GM23338 (cell line): ENCODE results near the gene POLD2. TPM values are rescaled to one million over a fixed set of nuclear protein-coding genes. Genes with fewer than 3 reads are reported as not detected.

Source experiments
- ATAC-seq: fragments of 200-7000 bp; cut with Tn5 transposase; 3 replicates; pipeline ENCODE4 v1.9.1; 2020
- DNase-seq: peaks from one replicate; pipeline ENCODE4 v3.0.0-alpha.2; 2015; ENCODE audit warnings: low spot score
- H2AFZ ChIP-seq: fragments of 200-600 bp; sonication (generic); 2 replicates; pipeline ENCODE4 v1.8.0; 2016; ENCODE audit warnings: antibody characterized with exemption, mild to moderate bottlenecking, moderate library complexity
- H3F3A ChIP-seq: fragments of 200-600 bp; sonication (generic); replicated peaks from 2 replicates; pipeline ENCODE4 v1.8.0; 2017; ENCODE audit warnings: antibody characterized with exemption, mixed run types, low read depth
- H3K27ac ChIP-seq: fragments of 200-600 bp; sonication (generic); 2 replicates; pipeline ENCODE4 v1.6.1; 2016; ENCODE audit warnings: low read depth
- H3K27me3 ChIP-seq: fragments of 200-600 bp; sonication (generic); 2 replicates; pipeline ENCODE4 v1.8.0; 2016; ENCODE audit warnings: mild to moderate bottlenecking, mixed run types, moderate library complexity; ENCODE audit not compliant: insufficient read depth
- H3K36me3 ChIP-seq: fragments of 200-600 bp; sonication (generic); 2 replicates; pipeline ENCODE4 v1.8.0; 2016; ENCODE audit warnings: mild to moderate bottlenecking; ENCODE audit not compliant: insufficient read depth
- H3K4me1 ChIP-seq: fragments of 200-600 bp; sonication (generic); 2 replicates; pipeline ENCODE4 v1.8.0; 2016; ENCODE audit warnings: mild to moderate bottlenecking, moderate library complexity; ENCODE audit not compliant: insufficient read depth
- H3K4me2 ChIP-seq: fragments of 200-600 bp; sonication (generic); 2 replicates; pipeline ENCODE4 v1.7.1; 2017; ENCODE audit warnings: mixed run types
- H3K4me3 ChIP-seq: fragments of 200-600 bp; sonication (generic); 2 replicates; pipeline ENCODE4 v1.6.1; 2016; ENCODE audit warnings: mixed run types
- H3K79me2 ChIP-seq: fragments of 200-600 bp; sonication (generic); replicated peaks from 2 replicates; pipeline ENCODE4 v1.8.0; 2017; ENCODE audit warnings: mild to moderate bottlenecking; ENCODE audit not compliant: insufficient read depth
- H3K9me2 ChIP-seq: fragments of 200-600 bp; sonication (generic); 2 replicates; pipeline ENCODE4 v1.8.0; 2017; ENCODE audit not compliant: insufficient read depth
- H4K20me1 ChIP-seq: fragments of 200-600 bp; sonication (generic); replicated peaks from 2 replicates; pipeline ENCODE4 v1.8.0; 2017; ENCODE audit warnings: mild to moderate bottlenecking; ENCODE audit not compliant: insufficient read depth
- H3K27ac Mint-ChIP-seq: 2 replicates; pipeline ENCODE4 v1.8.0; 2020; ENCODE audit warnings: inconsistent platforms, mild to moderate bottlenecking, moderate library complexity, mixed read lengths
- H3K27me3 Mint-ChIP-seq: 3 replicates; pipeline ENCODE4 v1.8.0; 2022; ENCODE audit warnings: low read depth, mild to moderate bottlenecking, moderate library complexity, mixed read lengths, inconsistent platforms; ENCODE audit not compliant: insufficient read depth, poor library complexity
- H3K36me3 Mint-ChIP-seq: 3 replicates; pipeline ENCODE4 v1.8.0; 2021; ENCODE audit warnings: low read depth, mild to moderate bottlenecking, inconsistent platforms, moderate library complexity, mixed read lengths
- H3K4me1 Mint-ChIP-seq: 3 replicates; pipeline ENCODE4 v1.8.0; 2020; ENCODE audit warnings: mild to moderate bottlenecking, inconsistent platforms, mixed read lengths
- H3K4me3 Mint-ChIP-seq: 3 replicates; pipeline ENCODE4 v1.8.0; 2021; ENCODE audit warnings: moderate library complexity, mild to moderate bottlenecking, inconsistent platforms, mixed read lengths
- H3K9me3 Mint-ChIP-seq: 3 replicates; pipeline ENCODE4 v1.8.0; 2020; ENCODE audit warnings: moderate library complexity, mild to moderate bottlenecking, inconsistent platforms, mixed read lengths
- CREB1 ChIP-seq: fragments of 250-450 bp; sonication (Bioruptor Pico); IDR thresholded peaks from 2 replicates; pipeline ENCODE4 v1.5.0; 2020; ENCODE audit warnings: low read depth, mild to moderate bottlenecking, moderate library complexity
- EZH2 ChIP-seq: fragments of 200-600 bp; sonication (generic); IDR thresholded peaks from one replicate; pipeline ENCODE4 v1.8.0; 2017; ENCODE audit warnings: antibody characterized with exemption, mild to moderate bottlenecking, low read depth; ENCODE audit not compliant: unreplicated experiment
- EZH2phosphoT487 ChIP-seq: fragments of 200-600 bp; sonication (generic); IDR thresholded peaks from one replicate; pipeline ENCODE4 v1.8.1; 2018; ENCODE audit warnings: antibody characterized with exemption; ENCODE audit not compliant: unreplicated experiment
- JUNB ChIP-seq: IDR thresholded peaks from one replicate; pipeline ENCODE4 v1.6.1; 2016; ENCODE audit warnings: antibody characterized with exemption; ENCODE audit not compliant: unreplicated experiment
- NANOG ChIP-seq: IDR thresholded peaks from 2 replicates; pipeline ENCODE4 v1.6.1; 2016; ENCODE audit warnings: antibody characterized with exemption, borderline replicate concordance
- POLR2AphosphoS5 ChIP-seq: IDR thresholded peaks from 2 replicates; pipeline ENCODE4 v1.6.1; 2016; ENCODE audit warnings: antibody characterized with exemption, low read depth
- STAT1 ChIP-seq: IDR thresholded peaks from one replicate; pipeline ENCODE4 v1.6.1; 2016; ENCODE audit warnings: antibody characterized with exemption; ENCODE audit not compliant: unreplicated experiment
- ZNF114 ChIP-seq: fragments of 250-450 bp; sonication (Bioruptor Pico); IDR thresholded peaks from 2 replicates; pipeline ENCODE4 v1.5.0; 2020; ENCODE audit warnings: mild to moderate bottlenecking, moderate library complexity
- ZNF331 ChIP-seq: fragments of 250-450 bp; sonication (Bioruptor Pico); IDR thresholded peaks from 2 replicates; pipeline ENCODE4 v1.5.0; 2020; ENCODE audit warnings: low read depth, mild to moderate bottlenecking, moderate library complexity
- polyA plus RNA-seq: library from polyadenylated mRNA; unstranded; fragments of >200 nt; fragmentation: Nextera tagmentation; extraction: Ambion mirVana; gene quantifications from 2 replicates; pipeline ENCODE4 v1.2.1, GENCODE V29; 2016
- total RNA-seq: library from RNA; depleted of rRNA; stranded (reverse); fragments of >200 nt; shearing (Covaris generic); gene quantifications from 2 replicates; pipeline ENCODE4 v1.2.3, GENCODE V29; 2014
- TF ChIP-seq, protein P1 (sequence below): IDR thresholded peaks from 2 replicates; pipeline ENCODE4 v1.6.1; 2016; ENCODE audit warnings: antibody characterized with exemption
- TF ChIP-seq, protein P2 (sequence below): fragments of 250-450 bp; sonication (Bioruptor Pico); IDR thresholded peaks from 2 replicates; pipeline ENCODE4 v1.5.0; 2020; ENCODE audit warnings: mild to moderate bottlenecking, moderate library complexity
- TF ChIP-seq, protein P3 (sequence below): IDR thresholded peaks from one replicate; pipeline ENCODE4 v1.6.1; 2018; ENCODE audit warnings: antibody characterized with exemption; ENCODE audit not compliant: unreplicated experiment
- TF ChIP-seq, protein P4 (sequence below), 2 experiments: fragments of 200-600 bp in 1 of 2; sonication (generic) in 1 of 2; conservative IDR thresholded peaks; 2 replicates each; pipeline versions ENCODE4 v1.5.1 to v1.6.1; 2016 to 2017; ENCODE audit warnings: antibody characterized with exemption in 2 of 2, low read depth in 2 of 2, mild to moderate bottlenecking in 2 of 2, moderate library complexity in 1 of 2

Gene POLD2
- total and polyA plus RNA-seq, 2 experiments from 2014 or later = 101 to 127 TPM

DNA sequence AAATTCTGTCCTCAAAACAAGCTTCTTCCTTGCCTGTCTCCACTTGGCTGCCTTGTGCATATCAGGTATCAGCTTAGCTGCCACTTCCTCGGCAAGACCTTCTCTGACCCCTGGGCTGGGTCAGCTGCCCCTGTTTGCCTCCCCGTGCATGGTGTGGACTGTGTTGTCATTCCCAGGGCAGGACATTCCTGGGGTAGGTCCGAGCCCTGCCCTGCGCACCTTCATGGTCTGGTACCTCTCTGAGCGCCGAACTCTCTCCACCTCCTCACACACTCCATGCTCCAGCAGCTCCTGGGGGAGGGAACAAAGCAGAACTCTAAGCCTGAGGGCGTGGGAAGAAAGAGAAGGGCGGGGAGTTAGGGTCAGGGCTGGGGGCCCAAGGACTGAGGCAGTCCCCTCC lies 44.8 kb downstream of the POLD2 start:
- Histone ChIP-seq H3K79me2 (no peaks in the 10 kb centered on the region), H3K4me3 (no peak overlapping the region), H3K27me3 (no peaks in the 10 kb centered on the region; the same call in 1 of the 2 replicates), H3K36me3 (no peaks in the 10 kb centered on the region), H3F3A (no peaks in the 10 kb centered on the region; the same call in 1 of the 2 replicates), H3K4me1 (peaks cover 4% of the 10 kb centered on the region), H2AFZ (no peak overlapping the region), H3K4me2 (no peak overlapping the region), H3K27ac (no peak overlapping the region), H4K20me1 (no peaks in the 10 kb centered on the region; the same call in 1 of the 2 replicates), H3K9me2 (no peaks in the 10 kb centered on the region)
- Mint-ChIP-seq H3K36me3 (peaks cover 29% of the 10 kb centered on the region), H3K4me3 (no peak overlapping the region), H3K27ac (no peak overlapping the region), H3K27me3 (peaks cover 20% of the 10 kb centered on the region), H3K4me1 (peaks cover 13% of the 10 kb centered on the region), H3K9me3 (no peaks in the 10 kb centered on the region)
- TF ChIP-seq STAT1 = no peak
- TF ChIP-seq CREB1 (CRISPR knock-in tag) = no peak
- TF ChIP-seq, protein P1, sequence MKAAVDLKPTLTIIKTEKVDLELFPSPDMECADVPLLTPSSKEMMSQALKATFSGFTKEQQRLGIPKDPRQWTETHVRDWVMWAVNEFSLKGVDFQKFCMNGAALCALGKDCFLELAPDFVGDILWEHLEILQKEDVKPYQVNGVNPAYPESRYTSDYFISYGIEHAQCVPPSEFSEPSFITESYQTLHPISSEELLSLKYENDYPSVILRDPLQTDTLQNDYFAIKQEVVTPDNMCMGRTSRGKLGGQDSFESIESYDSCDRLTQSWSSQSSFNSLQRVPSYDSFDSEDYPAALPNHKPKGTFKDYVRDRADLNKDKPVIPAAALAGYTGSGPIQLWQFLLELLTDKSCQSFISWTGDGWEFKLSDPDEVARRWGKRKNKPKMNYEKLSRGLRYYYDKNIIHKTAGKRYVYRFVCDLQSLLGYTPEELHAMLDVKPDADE = no peak
- TF ChIP-seq, protein P2, sequence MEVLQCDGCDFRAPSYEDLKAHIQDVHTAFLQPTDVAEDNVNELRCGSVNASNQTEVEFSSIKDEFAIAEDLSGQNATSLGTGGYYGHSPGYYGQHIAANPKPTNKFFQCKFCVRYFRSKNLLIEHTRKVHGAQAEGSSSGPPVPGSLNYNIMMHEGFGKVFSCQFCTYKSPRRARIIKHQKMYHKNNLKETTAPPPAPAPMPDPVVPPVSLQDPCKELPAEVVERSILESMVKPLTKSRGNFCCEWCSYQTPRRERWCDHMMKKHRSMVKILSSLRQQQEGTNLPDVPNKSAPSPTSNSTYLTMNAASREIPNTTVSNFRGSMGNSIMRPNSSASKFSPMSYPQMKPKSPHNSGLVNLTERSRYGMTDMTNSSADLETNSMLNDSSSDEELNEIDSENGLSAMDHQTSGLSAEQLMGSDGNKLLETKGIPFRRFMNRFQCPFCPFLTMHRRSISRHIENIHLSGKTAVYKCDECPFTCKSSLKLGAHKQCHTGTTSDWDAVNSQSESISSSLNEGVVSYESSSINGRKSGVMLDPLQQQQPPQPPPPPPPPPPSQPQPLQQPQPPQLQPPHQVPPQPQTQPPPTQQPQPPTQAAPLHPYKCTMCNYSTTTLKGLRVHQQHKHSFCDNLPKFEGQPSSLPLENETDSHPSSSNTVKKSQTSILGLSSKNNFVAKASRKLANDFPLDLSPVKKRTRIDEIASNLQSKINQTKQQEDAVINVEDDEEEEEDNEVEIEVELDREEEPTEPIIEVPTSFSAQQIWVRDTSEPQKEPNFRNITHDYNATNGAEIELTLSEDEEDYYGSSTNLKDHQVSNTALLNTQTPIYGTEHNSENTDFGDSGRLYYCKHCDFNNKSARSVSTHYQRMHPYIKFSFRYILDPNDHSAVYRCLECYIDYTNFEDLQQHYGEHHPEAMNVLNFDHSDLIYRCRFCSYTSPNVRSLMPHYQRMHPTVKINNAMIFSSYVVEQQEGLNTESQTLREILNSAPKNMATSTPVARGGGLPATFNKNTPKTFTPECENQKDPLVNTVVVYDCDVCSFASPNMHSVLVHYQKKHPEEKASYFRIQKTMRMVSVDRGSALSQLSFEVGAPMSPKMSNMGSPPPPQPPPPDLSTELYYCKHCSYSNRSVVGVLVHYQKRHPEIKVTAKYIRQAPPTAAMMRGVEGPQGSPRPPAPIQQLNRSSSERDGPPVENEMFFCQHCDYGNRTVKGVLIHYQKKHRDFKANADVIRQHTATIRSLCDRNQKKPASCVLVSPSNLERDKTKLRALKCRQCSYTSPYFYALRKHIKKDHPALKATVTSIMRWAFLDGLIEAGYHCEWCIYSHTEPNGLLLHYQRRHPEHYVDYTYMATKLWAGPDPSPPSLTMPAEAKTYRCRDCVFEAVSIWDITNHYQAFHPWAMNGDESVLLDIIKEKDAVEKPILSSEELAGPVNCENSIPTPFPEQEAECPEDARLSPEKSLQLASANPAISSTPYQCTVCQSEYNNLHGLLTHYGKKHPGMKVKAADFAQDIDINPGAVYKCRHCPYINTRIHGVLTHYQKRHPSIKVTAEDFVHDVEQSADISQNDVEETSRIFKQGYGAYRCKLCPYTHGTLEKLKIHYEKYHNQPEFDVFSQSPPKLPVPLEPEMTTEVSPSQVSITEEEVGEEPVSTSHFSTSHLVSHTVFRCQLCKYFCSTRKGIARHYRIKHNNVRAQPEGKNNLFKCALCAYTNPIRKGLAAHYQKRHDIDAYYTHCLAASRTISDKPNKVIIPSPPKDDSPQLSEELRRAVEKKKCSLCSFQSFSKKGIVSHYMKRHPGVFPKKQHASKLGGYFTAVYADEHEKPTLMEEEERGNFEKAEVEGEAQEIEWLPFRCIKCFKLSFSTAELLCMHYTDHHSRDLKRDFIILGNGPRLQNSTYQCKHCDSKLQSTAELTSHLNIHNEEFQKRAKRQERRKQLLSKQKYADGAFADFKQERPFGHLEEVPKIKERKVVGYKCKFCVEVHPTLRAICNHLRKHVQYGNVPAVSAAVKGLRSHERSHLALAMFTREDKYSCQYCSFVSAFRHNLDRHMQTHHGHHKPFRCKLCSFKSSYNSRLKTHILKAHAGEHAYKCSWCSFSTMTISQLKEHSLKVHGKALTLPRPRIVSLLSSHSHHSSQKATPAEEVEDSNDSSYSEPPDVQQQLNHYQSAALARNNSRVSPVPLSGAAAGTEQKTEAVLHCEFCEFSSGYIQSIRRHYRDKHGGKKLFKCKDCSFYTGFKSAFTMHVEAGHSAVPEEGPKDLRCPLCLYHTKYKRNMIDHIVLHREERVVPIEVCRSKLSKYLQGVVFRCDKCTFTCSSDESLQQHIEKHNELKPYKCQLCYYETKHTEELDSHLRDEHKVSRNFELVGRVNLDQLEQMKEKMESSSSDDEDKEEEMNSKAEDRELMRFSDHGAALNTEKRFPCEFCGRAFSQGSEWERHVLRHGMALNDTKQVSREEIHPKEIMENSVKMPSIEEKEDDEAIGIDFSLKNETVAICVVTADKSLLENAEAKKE (CRISPR knock-in tag) = no peak
- TF ChIP-seq EZH2 = no peak
- TF ChIP-seq, protein P3, sequence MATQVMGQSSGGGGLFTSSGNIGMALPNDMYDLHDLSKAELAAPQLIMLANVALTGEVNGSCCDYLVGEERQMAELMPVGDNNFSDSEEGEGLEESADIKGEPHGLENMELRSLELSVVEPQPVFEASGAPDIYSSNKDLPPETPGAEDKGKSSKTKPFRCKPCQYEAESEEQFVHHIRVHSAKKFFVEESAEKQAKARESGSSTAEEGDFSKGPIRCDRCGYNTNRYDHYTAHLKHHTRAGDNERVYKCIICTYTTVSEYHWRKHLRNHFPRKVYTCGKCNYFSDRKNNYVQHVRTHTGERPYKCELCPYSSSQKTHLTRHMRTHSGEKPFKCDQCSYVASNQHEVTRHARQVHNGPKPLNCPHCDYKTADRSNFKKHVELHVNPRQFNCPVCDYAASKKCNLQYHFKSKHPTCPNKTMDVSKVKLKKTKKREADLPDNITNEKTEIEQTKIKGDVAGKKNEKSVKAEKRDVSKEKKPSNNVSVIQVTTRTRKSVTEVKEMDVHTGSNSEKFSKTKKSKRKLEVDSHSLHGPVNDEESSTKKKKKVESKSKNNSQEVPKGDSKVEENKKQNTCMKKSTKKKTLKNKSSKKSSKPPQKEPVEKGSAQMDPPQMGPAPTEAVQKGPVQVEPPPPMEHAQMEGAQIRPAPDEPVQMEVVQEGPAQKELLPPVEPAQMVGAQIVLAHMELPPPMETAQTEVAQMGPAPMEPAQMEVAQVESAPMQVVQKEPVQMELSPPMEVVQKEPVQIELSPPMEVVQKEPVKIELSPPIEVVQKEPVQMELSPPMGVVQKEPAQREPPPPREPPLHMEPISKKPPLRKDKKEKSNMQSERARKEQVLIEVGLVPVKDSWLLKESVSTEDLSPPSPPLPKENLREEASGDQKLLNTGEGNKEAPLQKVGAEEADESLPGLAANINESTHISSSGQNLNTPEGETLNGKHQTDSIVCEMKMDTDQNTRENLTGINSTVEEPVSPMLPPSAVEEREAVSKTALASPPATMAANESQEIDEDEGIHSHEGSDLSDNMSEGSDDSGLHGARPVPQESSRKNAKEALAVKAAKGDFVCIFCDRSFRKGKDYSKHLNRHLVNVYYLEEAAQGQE = no peak
- TF ChIP-seq EZH2phosphoT487 = no peak
- TF ChIP-seq POLR2AphosphoS5 = no peak
- TF ChIP-seq JUNB = no peak
- no peak for TF ChIP-seq ZNF114
- TF ChIP-seq, protein P4, sequence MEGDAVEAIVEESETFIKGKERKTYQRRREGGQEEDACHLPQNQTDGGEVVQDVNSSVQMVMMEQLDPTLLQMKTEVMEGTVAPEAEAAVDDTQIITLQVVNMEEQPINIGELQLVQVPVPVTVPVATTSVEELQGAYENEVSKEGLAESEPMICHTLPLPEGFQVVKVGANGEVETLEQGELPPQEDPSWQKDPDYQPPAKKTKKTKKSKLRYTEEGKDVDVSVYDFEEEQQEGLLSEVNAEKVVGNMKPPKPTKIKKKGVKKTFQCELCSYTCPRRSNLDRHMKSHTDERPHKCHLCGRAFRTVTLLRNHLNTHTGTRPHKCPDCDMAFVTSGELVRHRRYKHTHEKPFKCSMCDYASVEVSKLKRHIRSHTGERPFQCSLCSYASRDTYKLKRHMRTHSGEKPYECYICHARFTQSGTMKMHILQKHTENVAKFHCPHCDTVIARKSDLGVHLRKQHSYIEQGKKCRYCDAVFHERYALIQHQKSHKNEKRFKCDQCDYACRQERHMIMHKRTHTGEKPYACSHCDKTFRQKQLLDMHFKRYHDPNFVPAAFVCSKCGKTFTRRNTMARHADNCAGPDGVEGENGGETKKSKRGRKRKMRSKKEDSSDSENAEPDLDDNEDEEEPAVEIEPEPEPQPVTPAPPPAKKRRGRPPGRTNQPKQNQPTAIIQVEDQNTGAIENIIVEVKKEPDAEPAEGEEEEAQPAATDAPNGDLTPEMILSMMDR (conservative IDR thresholded peaks at IDR 0.05; ENCODE audit: low read depth in 2 of 2) = no peak
- TF ChIP-seq ZNF331 (CRISPR knock-in tag) = no peak
- TF ChIP-seq NANOG = no peak
- ATAC-seq (no peak), DNase-seq (no peak)
